GM23338 (cell line): ENCODE measurements around the gene HSPA12A.

ENCODE experiments used
- CREB1 ChIP-seq: fragments of 250-450 bp; sonication (Bioruptor Pico); IDR thresholded peaks from 2 replicates; pipeline ENCODE4 v1.5.0; 2020; ENCODE audit warnings: low read depth, mild to moderate bottlenecking, moderate library complexity
- CTCF ChIP-seq, 2 experiments: fragments of 200-600 bp in 1 of 2; sonication (generic) in 1 of 2; conservative IDR thresholded peaks; 2 replicates each; pipeline versions ENCODE4 v1.5.1 to v1.6.1; 2016 to 2017; ENCODE audit warnings: antibody characterized with exemption in 2 of 2, low read depth in 2 of 2, mild to moderate bottlenecking in 2 of 2, moderate library complexity in 1 of 2
- ETS1 ChIP-seq: IDR thresholded peaks from 2 replicates; pipeline ENCODE4 v1.6.1; 2016; ENCODE audit warnings: antibody characterized with exemption
- EZH2 ChIP-seq: fragments of 200-600 bp; sonication (generic); IDR thresholded peaks from one replicate; pipeline ENCODE4 v1.8.0; 2017; ENCODE audit warnings: antibody characterized with exemption, mild to moderate bottlenecking, low read depth; ENCODE audit not compliant: unreplicated experiment
- EZH2phosphoT487 ChIP-seq: fragments of 200-600 bp; sonication (generic); IDR thresholded peaks from one replicate; pipeline ENCODE4 v1.8.1; 2018; ENCODE audit warnings: antibody characterized with exemption; ENCODE audit not compliant: unreplicated experiment
- JUNB ChIP-seq: IDR thresholded peaks from one replicate; pipeline ENCODE4 v1.6.1; 2016; ENCODE audit warnings: antibody characterized with exemption; ENCODE audit not compliant: unreplicated experiment
- POLR2AphosphoS5 ChIP-seq: IDR thresholded peaks from 2 replicates; pipeline ENCODE4 v1.6.1; 2016; ENCODE audit warnings: antibody characterized with exemption, low read depth
- REST ChIP-seq: IDR thresholded peaks from one replicate; pipeline ENCODE4 v1.6.1; 2018; ENCODE audit warnings: antibody characterized with exemption; ENCODE audit not compliant: unreplicated experiment
- ZNF114 ChIP-seq: fragments of 250-450 bp; sonication (Bioruptor Pico); IDR thresholded peaks from 2 replicates; pipeline ENCODE4 v1.5.0; 2020; ENCODE audit warnings: mild to moderate bottlenecking, moderate library complexity
- ZNF331 ChIP-seq: fragments of 250-450 bp; sonication (Bioruptor Pico); IDR thresholded peaks from 2 replicates; pipeline ENCODE4 v1.5.0; 2020; ENCODE audit warnings: low read depth, mild to moderate bottlenecking, moderate library complexity
- ZNF462 ChIP-seq: fragments of 250-450 bp; sonication (Bioruptor Pico); IDR thresholded peaks from 2 replicates; pipeline ENCODE4 v1.5.0; 2020; ENCODE audit warnings: mild to moderate bottlenecking, moderate library complexity

GRCh38 chr10:116761883-116762282, 19.5 kb upstream of the HSPA12A start:
- TF ChIP-seq CTCF (conservative IDR thresholded peaks at IDR 0.05; ENCODE audit: low read depth in 2 of 2) (no peak), POLR2AphosphoS5 (no peak), ZNF114 (no peak), EZH2 (no peak), CREB1 (CRISPR knock-in tag) (no peak), EZH2phosphoT487 (no peak), ZNF331 (CRISPR knock-in tag) (no peak), REST (no peak), JUNB (no peak), ZNF462 (no peak), ETS1 (no peak)
